Measurements from ENCODE around the gene GLI3.

The GLI3 gene

GRCh38 chr7:42237811-42238541 is 967 bp upstream of the GLI3 start:
- DNase-seq, result no peak
- in situ Hi-C loops (cut with MboI; ENCODE audit: low pct_unique_long_range_greater_than_20kb, low sequenced_read_pairs), result no loop called here

GRCh38 chr7:42236266-42236975 is 588 bp downstream of the GLI3 start:
- in situ Hi-C loops (cut with MboI; ENCODE audit: low pct_unique_long_range_greater_than_20kb, low sequenced_read_pairs), result no loop called here
- peak; percentile 18 for DNase-seq

GRCh38 chr7:42235741-42236161 is 1.3 kb downstream of the GLI3 start:
- in situ Hi-C loops (cut with MboI; ENCODE audit: low pct_unique_long_range_greater_than_20kb, low sequenced_read_pairs), result no loop called here
- no peak for DNase-seq

GRCh38 chr7:42234736-42235135 is 2.3 kb downstream of the GLI3 start:
- DNase-seq, result no peak
- in situ Hi-C loops (cut with MboI; ENCODE audit: low pct_unique_long_range_greater_than_20kb, low sequenced_read_pairs), result no loop called here

DNA sequence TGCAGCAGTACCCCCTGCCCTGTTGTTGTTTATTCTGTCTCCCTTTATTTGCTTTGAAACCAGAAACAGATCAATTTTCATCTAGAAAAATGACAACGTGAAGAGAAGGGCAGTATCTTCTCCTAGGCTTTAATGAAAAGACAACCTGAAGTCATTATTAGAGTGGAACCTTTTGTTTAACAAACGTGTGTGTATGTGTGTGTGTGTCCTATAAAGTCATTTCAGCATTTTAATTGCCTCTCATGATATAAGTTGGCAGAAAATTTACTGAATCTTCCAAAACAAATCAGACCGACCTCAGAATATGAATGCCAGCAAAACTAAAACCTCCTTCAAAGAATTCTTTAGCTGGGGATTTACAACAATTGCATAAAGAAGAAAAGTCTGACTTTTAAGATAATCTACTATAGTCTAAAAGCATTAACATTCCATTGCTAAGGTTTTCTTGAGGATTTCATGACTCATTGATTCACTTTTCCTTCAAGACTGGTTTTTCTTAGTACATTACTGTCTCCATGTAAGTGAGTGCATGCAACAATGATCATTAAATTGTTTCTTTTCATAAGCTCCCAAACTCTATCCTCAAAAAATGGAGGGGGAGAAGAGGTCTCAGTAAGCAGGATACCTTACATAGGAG is 3.2 kb downstream of the GLI3 start:
- in situ Hi-C loops (cut with MboI; ENCODE audit: low pct_unique_long_range_greater_than_20kb, low sequenced_read_pairs), result no loop called here
- no peak for DNase-seq

DNA sequence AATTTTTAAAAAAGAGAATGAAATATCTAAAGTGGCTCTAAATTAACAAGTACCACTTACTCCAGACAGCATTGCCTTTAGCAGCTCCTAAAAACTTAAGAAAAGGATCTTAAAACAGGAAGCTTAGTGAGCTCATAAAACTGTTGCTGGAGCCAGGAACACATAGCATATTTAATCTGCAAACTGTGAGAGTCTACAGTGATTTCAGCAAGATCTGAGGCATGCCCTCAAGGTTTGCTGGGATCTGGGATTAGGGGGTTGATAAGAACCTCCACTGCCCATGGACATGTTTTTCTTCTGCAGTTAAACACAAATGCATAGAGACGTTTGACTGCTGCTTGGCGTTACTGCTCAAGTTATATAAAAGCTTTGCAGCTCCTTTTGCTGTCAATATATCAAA is 3.8 kb downstream of the GLI3 start:
- no peak for DNase-seq
- in situ Hi-C loops (cut with MboI; ENCODE audit: low pct_unique_long_range_greater_than_20kb, low sequenced_read_pairs), result no loop called here

DNA sequence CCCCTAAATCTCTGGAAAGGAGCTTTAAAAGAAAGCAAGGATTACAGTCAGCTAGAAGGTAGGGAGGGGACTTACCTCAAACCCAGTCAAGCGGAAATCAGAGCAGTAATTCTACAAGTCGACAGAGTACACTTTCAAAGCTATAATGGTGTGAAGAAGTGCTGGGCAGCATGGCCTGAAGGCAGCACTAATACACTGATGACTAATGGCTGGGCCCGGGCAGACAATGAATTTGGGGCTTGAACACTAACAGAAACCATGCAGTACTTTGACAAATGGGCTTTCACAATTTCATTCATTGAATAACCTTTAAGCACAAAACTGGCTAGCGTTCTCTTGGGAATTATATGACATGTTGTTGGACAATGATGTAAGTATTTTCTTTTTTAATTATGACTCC is 4.7 kb downstream of the GLI3 start:
- no peak for DNase-seq

GRCh38 chr7:42231043-42231787 is 5.8 kb downstream of the GLI3 start:
- in situ Hi-C loops (cut with MboI; ENCODE audit: low pct_unique_long_range_greater_than_20kb, low sequenced_read_pairs), result no loop called here
- DNase-seq, result no peak

More for the DNA sequence above, 4.7 kb downstream of the GLI3 start:
- in situ Hi-C loops (cut with MboI; ENCODE audit: low pct_unique_long_range_greater_than_20kb, low sequenced_read_pairs), result no loop called here

DNA sequence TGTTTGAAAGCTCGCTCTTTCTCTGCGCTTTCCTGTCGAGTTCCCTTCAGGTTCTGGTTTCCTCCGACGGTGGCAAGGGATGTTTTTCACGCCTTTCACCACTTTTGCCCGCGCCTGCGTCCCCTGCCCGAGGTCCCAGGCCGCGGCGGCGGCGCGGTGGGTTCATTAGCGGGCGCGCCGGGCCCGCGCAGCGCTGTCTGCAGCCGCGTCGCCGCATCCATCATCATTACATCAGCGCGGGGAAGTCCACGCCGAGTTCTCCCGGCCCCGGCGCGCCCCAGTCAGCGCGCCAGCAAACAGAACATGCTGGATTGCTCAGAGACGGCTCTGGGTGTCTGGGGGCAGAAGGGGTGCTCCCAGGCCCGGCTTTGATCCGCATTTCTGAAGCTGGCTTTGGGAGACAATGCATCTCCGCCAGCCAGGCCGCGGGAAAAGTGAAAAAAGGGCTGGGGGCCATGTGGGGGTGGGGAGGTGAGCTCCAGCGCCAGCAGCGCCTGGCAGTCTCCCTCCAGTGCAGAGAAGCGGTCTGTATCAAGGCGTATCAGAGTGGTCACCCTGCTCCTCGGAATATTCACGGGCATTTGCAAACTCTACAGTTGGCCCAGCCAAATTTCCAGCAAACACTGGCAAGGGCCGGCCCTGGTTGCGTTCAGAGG is 8.9 kb downstream of the GLI3 start:
- in situ Hi-C loops (cut with MboI; ENCODE audit: low pct_unique_long_range_greater_than_20kb, low sequenced_read_pairs), result no loop called here
- DNase-seq, result no peak

- no peak for DNase-seq
- in situ Hi-C loops (cut with MboI; ENCODE audit: low pct_unique_long_range_greater_than_20kb, low sequenced_read_pairs), result no loop called here
Measured at GRCh38 chr7:42227541-42227935, 9.5 kb downstream of the GLI3 start.

DNA sequence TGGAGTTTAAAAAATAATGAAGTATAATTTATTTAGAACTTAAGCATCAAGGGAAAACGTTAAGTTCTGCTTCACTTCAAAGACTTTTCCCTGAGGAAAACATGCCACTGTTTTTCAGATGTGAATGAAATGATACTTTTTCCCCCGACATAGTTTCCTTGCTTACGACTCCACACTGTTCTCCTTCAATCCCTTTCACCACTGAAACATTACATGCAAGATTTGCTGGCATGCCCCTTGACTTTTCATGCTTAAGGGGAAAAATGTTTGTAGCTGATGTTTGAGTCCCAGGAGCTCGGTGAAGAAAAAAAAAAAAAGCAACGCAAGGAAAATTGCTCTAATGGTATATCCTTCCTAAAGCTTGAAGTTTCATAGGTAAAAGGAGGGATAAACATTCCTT is 10.0 kb downstream of the GLI3 start:
- DNase-seq, result no peak
- in situ Hi-C loops (cut with MboI; ENCODE audit: low pct_unique_long_range_greater_than_20kb, low sequenced_read_pairs), result no loop called here

- in situ Hi-C loops (cut with MboI; ENCODE audit: low pct_unique_long_range_greater_than_20kb, low sequenced_read_pairs), result no loop called here
- no peak for DNase-seq
Measured at GRCh38 chr7:42226354-42226941, 10.6 kb downstream of the GLI3 start.

GRCh38 chr7:42224391-42225003 is 12.5 kb downstream of the GLI3 start:
- no peak for DNase-seq
- in situ Hi-C loops (cut with MboI; ENCODE audit: low pct_unique_long_range_greater_than_20kb, low sequenced_read_pairs), result no loop called here

DNA sequence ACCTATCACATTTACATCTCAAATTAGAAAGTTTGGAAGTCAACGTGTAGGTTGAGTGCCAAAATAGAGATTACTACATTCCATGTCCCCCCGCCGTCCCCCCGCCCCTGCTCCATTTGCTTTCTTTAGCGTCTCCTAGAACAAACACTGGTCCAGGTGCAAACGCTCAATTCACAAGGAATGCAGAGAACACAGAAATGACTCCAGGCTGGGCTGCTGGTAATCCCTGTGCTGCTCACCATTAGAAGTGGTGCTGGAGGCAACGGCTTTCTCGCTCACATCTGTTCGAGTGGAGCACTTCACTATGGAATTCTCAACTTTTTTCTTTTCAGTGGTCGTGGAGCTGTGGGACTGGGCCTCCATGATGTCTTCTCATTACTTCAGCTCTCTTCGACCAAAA is 14.1 kb downstream of the GLI3 start:
- no peak for DNase-seq
- in situ Hi-C loops (cut with MboI; ENCODE audit: low pct_unique_long_range_greater_than_20kb, low sequenced_read_pairs), result no loop called here

GRCh38 chr7:42222125-42222524 is 14.9 kb downstream of the GLI3 start:
- in situ Hi-C loops (cut with MboI; ENCODE audit: low pct_unique_long_range_greater_than_20kb, low sequenced_read_pairs), result no loop called here
- DNase-seq, result no peak

DNA sequence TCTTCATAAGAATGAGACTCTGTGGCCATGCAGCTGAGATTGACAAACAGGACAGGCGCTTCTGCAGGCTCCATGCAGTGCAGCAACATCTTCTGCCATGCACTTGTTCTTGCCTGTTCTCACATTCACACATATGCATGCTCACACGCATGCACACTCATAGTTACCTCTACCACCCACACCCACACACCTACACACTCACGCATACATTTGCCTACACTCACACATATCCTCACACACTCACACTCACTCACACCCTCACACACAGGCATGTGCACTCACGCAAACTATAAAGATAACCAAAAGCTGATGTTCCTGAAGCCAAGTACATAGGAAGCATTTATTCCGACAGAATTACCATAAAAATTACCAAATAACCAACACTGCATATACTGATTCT is 15.7 kb downstream of the GLI3 start:
- in situ Hi-C loops (cut with MboI; ENCODE audit: low pct_unique_long_range_greater_than_20kb, low sequenced_read_pairs), result no loop called here
- DNase-seq, result no peak

- in situ Hi-C loops (cut with MboI; ENCODE audit: low pct_unique_long_range_greater_than_20kb, low sequenced_read_pairs), result no loop called here
- DNase-seq, result no peak
Measured at GRCh38 chr7:42219447-42219846, 17.6 kb downstream of the GLI3 start.

DNA sequence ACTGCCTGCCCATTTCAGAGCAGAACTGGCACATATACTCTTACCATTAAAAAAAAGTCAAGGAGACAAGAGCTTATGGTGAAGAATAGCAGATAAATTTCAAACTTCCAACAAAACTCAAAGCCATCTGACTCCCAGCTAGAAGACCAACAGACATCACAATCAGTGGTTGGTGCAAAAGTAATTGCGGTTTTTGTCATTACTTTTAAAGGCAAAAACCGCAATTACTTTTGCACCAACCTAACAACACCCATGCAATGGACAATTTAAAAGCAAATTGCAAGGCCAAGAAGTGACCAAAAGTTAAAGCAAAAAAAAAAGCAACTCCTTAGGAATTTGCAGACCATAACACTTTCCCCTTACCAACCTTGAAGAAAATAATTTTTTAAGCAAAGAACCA is 18.8 kb downstream of the GLI3 start:
- in situ Hi-C loops (cut with MboI; ENCODE audit: low pct_unique_long_range_greater_than_20kb, low sequenced_read_pairs), result no loop called here
- no peak for DNase-seq

DNA sequence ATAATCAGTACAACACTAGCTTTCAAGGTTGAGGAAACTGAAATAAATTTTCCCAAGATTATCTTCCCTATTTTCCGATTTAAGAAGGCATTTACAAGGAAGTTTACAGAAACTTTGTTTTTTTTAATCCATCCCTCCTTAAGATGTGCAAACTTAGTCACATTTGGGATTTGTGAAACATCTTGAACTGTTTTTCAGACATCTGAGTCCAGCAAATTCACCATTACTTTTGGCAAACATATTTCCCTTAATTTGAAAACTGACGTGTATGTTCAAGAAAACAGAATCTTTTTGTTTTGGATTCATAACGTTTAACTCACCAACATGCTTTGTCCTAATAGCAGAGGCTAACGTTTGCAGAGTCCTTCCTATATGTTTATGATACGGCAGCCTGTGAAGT is 19.5 kb downstream of the GLI3 start:
- in situ Hi-C loops (cut with MboI; ENCODE audit: low pct_unique_long_range_greater_than_20kb, low sequenced_read_pairs), result no loop called here
- no peak for DNase-seq
